Testis (tissue), 2 donors: ENCODE results near the gene TMEM42.
"Not testable (repeated sequence)": the region's sequence is repeated elsewhere in the genome, so short reads cannot be mapped to it uniquely, and the experiment has no call there.

ENCODE experiments used
- CTCF ChIP-seq, 3 experiments: fragments of 450-650 bp in 2 of 3; fragments of 200-600 bp in 1 of 3; sonication (generic) in 1 of 3; IDR thresholded peaks; one replicate each; pipeline ENCODE4 v1.5.1; 2016 to 2019; ENCODE audit warnings: antibody characterized with exemption in 3 of 3, mild to moderate bottlenecking in 2 of 3, moderate library complexity in 1 of 3
- POLR2A ChIP-seq: fragments of 450-650 bp; IDR thresholded peaks from one replicate; pipeline ENCODE4 v1.6.1; 2017; ENCODE audit warnings: antibody characterized with exemption, mild to moderate bottlenecking, moderate library complexity

GRCh38 chr3:44821206-44821605 is 40.5 kb upstream of the TMEM42 start:
- TF ChIP-seq CTCF (IDR thresholded peaks at IDR 0.05); POLR2A: not testable (repeated sequence)
